ENCODE results near the gene ZPLD1.

The ZPLD1 gene

DNA sequence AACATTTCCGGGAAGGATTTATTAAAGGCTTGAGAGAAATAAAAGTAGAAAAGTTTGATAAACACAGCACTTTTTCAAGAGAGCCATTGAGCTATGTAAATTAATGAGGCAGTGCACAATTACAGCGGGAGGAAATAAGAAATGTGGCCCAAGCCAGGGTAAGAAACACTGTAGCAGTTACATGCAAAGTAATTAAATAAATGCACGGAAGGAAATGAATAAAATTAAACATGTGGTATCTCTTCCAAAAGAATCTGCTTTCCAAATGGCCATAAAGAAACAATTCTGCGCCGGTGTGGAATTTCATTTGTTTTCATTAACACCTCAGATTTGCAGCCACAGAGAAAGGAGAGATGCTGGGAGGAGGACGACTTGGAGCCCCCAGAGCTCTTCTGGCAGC is 35.3 kb downstream of the ZPLD1 start:
- peak; percentile 29 for DNase-seq

DNA sequence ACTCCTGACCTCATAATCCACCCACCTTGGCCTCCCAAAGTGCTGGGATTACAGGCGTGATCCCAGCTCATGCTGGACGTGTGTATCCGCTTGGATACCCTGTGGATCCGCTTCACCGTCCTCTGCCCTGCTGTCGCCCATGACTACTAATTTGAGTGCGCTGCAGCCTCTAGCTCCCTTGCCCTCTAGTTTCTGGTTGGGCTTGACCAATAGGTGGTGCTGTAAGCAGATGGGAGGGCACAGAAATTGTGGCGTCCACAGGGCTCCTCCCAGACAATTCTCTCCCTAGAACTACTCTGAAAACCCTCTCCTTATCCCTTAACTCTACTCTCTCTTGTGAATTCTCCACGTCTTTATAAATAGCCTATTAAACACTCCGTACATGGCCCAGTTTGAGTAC is 36.2 kb downstream of the ZPLD1 start:
- no peak for DNase-seq

DNA sequence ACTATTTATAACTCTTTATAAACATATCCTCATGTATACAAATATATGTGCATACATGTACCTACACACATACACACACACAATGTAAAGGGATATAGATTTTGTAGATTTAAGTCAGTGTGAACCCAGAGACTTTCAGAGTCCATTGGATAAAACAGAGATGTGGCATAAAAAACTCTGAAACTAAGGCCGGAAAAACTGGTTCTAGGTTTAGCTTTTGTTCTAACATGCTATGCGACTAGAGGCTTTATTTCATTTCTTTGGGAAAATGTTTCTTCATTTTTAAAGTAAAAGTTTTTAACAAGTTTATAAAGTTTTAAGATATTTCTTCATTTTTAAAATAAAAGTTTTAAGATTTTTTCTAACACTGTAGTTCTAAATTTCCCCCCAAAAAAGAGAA is 36.7 kb downstream of the ZPLD1 start:
- DNase-seq = no peak

DNA sequence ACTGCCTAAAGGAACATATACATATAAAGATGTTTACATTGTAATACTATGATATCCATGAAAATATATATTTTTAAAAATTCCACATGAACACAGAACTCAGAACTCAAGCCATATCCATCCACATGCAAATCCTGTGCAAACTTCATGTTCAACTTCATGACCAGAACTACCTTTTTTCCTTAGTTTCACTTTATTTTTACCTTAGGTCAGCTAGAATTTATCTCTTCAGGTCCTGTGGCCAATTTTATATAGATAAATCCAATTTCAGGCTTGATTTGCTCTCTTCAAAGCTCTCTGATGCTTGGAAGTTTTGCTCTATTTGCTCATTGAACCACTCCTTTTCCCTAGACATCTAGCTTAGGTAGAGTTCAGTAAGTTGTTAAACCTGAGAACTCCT is 38.8 kb downstream of the ZPLD1 start:
- no peak for DNase-seq

DNA sequence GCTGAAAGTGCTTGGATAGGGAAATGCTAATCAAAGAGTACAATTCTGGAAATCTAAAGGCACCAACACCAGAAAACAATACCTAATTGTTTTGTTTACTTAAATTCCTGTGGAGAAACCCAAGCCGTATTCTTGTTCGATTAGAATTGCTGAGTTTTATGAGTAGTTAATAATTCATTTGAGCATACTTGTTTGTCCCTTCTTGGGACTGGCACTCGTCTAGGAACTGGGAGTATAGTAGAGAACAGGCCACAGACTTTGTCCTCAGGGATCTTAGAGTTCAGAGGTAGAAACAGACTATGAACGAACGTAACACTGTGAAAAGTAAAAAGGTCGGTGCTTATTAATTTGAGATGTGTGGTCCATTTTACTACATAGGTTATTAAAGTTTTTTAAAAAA is 39.4 kb downstream of the ZPLD1 start:
- DNase-seq = no peak

DNA sequence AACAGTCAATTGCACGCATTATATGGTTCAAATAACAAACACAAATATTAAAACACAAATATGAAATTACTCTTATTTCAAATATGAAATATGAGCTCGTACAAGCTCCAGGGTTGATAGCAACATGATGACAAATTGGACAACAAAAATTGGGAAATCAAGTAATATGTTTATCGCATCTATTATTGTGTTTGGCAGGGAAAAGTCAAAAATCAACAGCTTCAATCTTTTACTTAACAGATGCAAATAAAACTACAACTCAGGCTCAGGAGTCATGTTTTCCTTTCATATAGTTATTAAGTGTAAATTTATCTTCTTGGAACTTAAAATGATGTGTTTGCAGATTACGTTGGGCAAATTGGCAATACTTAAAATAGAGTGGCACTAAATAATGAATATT is 41.4 kb downstream of the ZPLD1 start:
- DNase-seq = no peak

DNA sequence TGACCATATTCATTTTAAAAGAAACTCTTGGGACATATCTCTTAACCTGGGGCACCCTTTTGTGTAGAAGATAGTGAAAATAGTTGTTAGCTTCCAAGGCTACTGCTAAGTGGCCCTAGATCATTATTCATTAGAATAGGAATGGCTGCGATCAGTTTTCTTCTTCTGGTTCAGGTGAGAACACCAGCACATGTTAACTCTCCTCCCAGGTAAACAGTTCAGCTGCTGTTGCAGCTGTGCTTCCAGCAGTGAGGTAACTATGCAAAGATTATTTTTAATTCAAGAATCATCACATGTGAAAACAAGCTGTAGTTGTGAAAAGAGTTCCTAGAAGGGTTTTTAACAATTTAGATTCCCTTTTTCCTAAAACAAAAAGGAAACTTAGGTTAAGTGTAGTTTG is 43.3 kb downstream of the ZPLD1 start:
- DNase-seq = no peak

DNA sequence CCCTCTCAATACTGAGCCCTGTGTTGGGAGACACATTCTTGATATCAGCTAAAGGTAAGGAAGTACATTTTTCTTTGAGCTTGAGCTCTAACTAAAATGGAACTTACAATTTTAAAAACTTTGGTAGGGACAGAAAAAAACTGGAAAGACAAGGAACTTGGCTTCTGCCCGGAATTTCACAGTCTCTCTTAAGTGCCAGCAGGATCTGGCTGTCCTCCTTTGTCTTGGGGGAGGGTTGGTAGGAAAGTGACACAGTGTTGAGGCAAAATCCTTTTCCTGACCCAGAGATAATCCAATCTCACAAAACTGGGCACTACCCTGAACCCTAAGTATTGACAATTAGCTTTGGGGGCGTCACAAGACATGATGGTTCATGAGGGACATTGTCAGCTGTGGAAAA is 45.3 kb downstream of the ZPLD1 start:
- DNase-seq = no peak

DNA sequence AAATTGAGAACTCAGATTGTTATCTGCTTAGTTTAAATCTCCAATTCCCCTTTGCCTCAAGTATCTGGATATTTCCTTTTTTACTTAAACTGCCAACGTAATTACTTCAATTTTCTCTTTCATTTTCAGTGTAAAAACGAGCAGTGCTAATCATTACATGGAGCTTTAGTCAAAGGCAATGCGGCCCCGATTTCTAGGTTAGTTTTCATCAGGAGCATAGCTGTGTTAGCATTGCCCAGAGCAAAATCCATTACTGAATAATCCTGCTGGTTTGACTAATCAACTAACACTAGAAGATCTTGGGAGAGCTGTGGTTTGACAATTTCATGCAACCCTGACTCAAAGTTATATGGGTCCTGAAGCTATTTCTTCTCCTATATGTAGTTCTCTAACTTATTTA is 46.2 kb downstream of the ZPLD1 start:
- no peak for DNase-seq

DNA sequence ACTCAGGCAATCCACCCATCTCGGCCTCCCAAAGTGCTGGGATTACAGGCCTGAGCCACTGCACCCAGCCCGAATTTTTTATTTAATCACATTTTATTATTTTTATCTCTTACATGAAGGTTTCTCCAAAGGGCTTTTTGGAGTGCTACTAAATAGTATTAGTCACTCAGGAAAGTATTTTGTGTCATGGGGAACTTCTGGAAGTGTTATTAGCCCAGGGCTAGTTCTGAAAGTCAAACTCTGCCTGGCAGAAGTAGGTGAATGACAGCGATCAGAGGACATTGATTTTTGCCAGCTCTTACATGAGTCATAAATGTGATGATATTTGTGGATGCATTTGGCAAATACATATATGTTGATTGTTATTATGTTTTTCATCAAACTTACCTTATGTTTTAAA is 48.7 kb downstream of the ZPLD1 start:
- DNase-seq = no peak

DNA sequence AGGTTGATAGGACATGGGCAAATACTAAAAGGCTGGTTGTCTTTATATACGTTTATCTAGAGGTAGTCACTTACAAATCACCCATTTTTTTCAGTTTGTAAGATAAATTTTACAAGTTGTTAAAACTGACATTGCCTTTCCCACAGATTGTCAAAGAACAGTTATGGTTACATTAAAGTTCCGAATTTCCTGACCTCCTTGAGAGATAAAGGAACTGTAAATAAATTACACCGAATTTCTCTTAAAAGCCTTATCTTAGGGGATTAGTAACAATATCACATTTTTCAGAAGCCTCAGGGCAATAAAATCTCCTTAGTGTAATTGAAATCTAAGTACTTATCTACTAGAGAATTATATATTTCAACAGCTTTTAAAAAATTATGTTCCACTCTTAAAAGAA is 49.5 kb downstream of the ZPLD1 start:
- DNase-seq = no peak

DNA sequence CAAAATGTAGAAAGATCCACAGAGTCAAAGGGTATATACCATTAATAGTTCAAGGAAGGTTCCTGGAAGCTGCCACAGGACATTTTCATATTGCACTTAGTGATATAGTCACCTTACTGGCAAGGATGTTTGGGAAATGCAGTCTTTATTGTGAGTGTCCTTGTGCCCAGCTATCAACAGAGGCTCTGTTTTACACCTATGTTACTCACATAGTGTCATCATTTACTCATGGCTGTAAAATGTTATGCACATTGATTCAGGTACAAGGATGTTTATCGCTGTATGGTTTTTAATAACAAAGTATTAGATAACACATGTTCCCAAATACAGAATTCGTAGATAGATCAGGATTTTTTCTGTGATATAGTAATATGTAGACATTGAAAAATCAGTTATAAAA is 50.9 kb downstream of the ZPLD1 start:
- no peak for DNase-seq

DNA sequence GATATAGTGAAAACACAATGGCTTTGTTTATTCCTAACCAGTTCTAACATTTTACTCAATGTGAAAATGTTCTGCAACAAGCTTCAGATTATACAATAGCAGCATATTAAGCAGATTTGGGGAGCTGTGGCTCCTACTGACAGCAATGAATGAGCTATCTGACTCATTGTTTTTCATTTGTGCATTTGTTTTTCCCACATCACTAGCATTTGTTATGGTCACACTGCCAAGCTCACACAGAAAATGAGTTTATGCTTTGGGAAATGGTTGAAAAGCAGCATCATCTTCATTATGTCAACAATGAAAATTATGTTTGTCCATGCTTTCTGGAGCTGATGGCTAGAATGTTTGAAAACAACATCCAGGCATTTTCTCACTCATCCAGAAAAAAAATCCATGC is 53.5 kb downstream of the ZPLD1 start:
- no peak for DNase-seq

DNA sequence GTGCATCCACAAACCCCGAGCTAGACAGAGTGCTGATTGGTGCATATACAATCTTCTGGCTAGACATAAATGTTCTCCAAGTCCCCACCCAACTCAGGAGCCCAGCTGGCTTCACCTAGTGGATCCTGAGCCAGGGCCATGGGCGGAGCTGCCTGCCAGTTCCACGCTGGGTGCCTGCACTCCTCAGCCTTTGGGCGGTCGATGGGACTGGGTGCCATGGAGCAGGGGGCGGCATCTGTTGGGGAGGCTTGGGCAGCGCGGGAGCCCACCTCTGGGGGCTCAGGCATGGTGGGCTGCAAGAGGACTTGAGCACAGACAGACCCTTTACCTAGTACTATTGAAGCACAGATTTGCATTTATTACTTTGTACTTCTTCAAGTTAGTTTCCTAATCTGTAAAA is 57.5 kb downstream of the ZPLD1 start:
- no peak for DNase-seq

DNA sequence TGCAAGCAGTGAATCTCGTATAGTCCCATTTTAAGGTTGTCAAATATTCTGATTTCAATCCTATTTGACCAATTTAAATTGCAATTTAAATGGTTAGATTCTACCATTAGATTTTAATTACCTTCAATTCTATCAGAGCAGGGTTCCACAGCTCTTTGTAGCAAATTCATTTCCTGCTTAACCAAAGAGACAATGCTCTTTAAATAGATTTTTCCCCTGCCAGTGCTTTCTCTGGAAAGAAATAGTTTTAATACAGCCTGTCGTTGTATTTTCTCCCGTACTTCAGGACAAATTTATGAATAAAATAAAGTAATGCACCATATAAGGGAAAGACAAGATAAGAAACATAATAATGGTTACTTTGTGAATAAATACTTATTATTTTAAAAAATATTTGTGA is 62.8 kb downstream of the ZPLD1 start:
- DNase-seq = no peak

DNA sequence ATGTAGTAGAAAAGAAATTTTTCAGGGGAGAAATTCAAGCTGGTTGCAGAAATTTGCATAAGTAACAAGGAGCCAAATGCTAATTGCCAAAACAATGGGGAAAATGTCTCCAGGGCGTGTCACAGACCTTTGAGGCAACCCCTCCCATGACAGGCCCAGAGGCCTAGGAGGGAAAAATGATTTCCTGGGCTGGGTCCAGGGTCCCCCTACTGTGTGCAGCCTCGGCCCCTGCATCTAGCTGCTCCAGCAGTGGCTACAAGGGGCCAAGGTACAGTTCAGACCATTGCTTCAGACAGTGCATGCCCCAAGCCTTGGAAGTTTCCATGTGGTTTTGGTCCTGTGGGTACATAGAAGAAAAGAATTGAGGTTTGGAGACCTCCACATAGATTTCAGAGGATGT is 70.7 kb downstream of the ZPLD1 start:
- DNase-seq = no peak

DNA sequence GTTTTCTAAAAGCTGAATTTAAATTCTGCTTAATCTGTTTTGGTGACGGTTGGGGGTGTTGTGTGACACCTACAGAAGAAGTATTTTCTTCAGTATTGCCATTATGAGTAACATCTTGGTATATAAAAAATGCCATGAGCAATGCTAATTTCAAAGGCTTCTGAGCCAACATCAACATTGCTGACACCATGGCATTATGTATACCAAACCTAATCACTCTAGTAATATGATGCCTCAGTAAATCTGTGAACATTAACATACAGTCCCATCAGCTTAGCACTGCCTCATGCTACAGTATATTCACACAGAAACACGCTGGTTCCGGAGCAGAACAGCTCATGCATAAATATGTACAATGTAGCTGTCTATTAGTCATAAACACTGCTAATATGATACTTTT is 75.8 kb downstream of the ZPLD1 start:
- DNase-seq = peak; percentile 8

DNA sequence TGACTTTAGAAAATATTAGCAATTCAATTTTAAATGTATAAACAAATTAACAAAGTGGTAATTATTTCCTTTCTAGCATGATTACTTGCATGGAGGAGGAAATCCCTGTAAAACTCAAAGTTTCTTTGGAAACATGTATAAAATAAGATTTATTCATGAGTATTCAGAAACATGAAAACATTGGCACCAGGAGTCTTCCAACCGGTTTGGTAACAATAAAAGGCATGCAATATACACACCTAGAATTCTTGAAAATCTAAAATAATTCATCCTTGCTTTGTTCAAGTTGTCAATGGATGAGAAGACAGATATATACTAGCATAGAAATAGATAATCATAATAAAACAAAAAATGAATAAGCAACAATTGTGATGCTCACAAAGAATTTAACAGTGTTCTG is 76.4 kb downstream of the ZPLD1 start:
- no peak for DNase-seq

DNA sequence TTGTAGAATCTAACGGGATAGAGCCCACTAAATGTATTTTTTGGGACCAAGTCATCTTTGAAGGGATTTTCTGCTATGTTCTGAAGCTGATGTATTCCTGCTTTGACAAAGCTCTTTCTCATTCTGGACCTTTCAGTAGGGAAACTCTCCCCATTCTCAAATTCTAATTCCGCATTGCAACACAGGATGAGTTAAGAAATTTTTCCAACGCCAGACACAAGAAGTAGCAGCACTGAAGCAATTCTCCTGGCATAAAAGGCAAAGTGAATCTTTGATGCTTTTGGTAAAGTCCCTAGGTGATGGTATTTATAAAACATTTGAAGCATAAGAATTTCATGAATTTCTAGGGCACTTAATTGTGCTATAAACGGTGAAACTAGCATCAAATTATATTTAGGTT is 76.8 kb downstream of the ZPLD1 start:
- no peak for DNase-seq

DNA sequence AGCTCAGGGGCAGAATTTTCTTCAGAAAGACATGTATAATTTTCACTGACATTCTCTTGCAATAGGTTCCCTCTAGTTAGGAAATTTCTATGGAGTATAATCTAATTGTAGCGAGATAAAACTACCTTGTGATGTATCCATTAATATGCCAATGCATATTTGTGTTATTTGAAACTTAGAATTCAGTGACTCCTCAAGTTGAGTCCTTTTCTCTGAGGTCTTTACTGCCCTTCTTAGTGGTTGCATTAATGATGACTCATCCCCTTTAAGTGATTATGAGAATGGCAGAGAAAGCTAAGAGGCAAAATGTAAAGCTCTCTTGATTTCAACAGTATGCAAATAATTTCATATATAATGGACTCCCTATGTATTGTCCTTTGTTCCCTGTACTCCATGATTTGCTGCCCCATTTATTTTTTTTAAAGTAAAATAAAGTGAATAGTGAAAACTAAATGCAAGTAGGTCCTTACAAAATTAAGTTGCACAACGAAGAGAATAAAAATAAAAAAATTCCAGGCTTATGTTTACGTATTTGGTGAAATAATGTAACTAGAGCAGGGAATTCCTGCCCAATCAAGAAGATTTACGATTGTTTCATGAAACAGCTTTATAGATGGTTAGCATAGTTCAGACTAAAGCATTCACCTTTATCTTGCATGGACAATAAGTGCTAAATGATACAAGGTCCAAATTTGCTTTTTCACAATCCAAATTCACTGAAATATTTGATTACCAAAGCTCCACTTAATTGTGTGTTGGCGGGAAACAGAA is 78.1 kb downstream of the ZPLD1 start:
- DNase-seq = no peak

DNA sequence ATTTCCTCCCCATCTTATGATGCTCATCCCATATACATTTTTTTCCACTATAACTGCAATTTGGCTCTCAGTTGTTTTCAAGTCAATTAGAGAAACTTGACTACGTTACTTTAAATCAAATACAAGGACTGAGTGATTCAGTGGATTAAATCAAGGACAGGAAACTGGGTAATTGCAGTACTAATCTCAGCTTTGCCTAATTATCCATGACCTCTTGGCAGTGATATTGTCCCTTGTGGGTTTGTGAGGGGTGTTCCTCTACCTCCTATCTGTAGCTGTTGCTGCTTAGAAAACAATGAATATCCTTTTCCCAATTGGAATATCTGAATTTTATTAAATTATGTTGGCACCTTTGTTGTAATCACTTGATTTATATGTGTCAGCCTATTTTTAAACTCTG is 79.4 kb downstream of the ZPLD1 start:
- DNase-seq = no peak

DNA sequence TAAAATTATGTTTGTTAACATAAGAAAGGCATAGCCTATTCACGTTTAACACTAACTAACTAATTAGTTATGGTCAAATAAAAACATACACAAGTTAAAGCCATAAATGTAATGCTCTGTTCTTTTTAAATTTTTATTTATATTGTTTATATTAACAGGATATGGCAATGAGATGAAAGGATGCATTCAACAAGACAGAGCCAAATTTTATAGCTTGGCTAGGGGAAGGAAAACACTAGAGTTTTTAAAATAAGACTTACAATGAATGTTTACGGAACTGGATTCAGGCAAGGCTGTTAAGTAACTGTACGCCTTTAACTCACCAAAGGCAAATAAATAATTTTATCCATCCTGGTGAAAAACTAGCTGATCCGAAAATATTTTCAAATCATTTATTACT is 86.4 kb downstream of the ZPLD1 start:
- no peak for DNase-seq

DNA sequence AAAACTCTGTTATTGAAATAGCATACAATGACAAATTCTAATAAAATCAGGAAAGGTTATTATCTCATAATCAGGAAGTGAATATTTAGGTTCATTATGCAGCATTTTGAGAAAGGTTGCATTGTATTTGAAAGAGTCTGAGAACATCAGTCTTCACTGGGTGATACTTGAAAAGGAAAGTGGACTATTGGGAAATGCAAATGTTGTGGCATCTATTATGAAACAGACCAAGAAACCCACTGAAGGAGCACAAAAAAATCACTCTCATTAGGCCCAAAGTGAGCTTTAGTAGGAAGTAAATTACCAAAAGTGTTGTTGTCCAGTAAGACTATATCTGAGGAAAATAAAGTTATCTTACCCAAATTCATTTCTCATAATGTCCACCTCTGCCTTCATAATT is 90.8 kb downstream of the ZPLD1 start:
- no peak for DNase-seq

DNA sequence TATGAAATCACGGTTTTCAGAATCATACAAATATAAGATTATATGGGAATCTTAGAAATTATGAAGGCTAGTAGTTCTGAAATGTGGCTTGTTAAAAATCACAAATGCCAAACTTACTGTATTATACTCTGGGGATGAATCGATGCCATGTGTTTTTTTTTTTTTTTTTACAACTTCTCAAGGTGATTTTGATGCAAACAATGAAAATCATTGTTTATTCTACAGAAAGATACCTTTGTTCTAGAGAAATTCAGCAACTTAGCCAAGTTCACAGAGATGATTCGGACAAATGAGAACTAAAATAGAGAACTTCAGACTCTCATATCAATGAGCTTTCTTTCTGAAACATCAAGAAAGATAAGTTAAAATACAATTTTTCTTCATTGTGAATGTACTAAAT is 92.0 kb downstream of the ZPLD1 start:
- no peak for DNase-seq

DNA sequence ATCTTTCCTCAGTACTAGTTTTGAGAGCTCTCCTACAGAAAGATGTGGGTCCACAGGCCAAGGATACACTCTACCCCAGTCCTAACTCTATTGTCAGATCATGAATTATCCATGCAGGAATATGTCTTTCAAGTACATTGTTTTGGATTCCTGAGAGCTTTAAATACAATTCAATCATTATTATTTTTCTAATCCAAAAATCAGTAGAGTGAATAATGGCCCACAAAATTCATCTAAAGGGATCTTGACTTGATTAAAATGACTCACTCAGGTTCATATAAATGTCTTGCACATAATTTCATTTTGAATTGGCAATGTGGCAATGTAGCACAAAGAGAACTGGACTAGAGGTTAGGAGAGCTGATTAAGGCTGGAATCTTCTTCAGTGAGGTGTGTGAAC is 93.9 kb downstream of the ZPLD1 start:
- DNase-seq = no peak

All from right kidney (tissue), 1 donor.